ENCODE data around the gene ECEL1.
"Not testable (repeated sequence)": the region's sequence is repeated elsewhere in the genome, so short reads cannot be mapped to it uniquely, and the experiment has no call there.

Gene ECEL1, protein sequence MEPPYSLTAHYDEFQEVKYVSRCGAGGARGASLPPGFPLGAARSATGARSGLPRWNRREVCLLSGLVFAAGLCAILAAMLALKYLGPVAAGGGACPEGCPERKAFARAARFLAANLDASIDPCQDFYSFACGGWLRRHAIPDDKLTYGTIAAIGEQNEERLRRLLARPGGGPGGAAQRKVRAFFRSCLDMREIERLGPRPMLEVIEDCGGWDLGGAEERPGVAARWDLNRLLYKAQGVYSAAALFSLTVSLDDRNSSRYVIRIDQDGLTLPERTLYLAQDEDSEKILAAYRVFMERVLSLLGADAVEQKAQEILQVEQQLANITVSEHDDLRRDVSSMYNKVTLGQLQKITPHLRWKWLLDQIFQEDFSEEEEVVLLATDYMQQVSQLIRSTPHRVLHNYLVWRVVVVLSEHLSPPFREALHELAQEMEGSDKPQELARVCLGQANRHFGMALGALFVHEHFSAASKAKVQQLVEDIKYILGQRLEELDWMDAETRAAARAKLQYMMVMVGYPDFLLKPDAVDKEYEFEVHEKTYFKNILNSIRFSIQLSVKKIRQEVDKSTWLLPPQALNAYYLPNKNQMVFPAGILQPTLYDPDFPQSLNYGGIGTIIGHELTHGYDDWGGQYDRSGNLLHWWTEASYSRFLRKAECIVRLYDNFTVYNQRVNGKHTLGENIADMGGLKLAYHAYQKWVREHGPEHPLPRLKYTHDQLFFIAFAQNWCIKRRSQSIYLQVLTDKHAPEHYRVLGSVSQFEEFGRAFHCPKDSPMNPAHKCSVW

DNA sequence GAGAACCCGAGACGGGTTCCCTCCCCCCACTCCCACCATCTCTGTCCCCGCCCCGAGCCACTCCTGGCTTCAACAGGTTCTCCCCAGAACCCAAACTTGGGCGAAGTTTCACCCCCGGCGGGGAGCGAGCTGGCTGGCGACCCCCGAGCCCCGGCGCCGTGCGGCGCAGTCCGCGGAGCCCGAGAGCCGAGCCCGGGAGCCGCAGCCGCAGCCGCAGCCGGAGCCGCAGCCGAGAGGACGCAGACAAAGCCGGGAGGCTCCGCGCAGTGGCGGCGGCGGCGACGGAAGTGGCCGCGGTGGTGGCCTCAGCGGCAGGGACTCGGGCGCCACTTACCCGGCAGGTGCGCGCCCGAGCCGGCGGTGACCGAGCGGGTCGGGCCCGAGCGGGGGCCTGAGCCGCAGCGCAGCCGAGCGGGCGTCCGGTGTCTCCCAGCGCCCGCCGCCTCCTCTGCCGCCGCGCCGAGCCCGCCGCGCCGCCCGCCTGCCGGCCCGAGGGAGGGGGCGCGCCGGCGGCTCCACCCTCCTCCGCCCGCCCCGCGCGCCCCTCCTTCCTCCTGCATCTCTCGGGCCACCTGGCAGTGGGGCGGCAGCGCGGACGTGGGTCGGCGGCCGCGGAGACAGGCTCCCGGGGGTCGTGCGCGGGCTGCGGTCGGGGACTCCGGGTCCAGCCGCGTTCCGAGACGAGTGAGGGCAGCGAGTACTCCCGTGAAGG, at the start of gene ECEL1:
Gene ECEL1, minus strand, starts transcription at position 450 of the 712 bp plus-strand sequence. CDS start 1,181 bp downstream, outside the sequence.
- peak; percentile 19 for DNase-seq

DNA sequence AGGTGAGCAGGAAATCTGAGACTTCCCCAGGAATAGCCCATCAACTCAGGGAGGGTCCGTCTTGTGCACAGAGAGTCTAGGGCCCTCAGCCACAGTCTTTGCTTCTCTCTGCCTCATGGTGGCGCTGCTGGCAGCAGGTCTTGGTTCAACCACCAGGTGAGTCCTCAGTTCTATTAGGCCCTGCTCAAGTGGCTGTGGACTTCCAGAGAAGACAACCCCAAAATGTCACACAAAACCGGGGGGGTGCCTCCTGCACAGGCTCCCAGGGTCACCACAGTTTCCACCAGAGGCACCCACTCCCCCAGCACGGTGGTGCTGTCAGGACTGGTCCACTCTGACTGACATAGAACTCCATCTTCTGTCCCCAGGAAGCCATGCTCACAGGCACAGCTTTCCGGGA, 49.4 kb upstream of the ECEL1 start:
- DNase-seq = no peak

DNA sequence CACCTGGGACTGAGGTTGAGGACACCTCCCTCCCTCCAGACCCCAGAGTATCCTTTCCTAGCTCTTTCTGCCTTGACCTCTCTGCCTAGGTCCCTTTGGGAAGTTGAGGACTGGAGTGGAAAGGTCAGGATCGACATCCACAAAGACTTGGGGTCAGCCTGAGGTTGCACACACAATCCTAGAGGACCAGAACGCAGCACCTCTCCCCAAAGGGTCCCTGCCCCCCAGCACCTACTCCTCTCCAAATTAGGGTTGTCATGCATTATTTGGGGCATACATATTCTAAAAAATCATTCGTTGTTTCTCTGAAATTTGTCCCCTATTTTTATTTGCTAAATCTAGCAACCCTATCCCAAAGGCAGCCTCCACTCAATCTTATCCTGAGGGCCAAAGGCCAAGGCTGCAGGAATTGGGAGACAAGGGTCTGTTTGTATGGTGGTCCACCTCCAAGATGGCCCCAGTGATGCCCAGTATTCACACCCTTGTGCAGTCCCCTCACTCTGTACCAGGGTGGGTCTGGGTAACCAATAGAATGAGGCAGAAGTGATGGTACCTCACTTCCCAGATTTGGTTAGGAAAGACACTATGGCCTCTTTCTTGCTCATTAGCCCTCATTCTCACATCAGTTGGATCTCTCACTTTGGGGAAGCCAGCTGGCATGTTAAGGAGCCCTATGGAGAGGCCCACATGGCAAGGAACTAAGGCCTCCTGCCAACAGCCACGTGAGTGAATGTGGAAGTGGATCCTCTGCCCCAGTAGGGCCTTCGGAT, 48.3 kb upstream of the ECEL1 start:
- DNase-seq = no peak

DNA sequence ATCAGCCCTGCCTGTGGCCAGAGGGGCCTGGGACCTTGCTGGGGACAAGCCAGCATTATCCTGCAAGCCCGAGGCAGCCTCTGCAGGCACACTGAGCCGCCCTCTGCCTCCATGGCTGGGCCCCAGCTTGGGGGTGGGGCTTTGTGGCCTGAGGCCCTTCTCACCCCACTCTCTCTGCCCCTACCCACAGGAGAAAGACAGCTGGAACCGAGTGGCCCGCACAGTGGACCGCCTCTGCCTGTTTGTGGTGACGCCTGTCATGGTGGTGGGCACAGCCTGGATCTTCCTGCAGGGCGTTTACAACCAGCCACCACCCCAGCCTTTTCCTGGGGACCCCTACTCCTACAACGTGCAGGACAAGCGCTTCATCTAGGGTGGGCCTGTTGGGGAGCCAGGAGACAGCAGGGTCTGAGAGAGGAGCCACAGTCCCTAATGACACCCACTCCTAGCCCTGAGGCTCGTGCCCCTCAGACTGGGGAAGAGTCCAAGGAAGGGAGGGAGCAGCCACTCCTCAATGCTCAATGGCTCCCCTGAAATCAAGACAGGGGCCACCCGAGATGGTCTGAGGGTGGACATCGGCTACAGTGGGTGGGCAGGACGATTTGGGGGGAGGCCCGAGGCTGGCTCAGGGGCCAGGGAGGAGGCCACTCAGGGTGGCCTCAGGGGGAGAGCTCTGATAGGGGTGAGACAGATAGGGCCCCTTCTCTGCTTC, 47.5 kb upstream of the ECEL1 start:
- DNase-seq = no peak

DNA sequence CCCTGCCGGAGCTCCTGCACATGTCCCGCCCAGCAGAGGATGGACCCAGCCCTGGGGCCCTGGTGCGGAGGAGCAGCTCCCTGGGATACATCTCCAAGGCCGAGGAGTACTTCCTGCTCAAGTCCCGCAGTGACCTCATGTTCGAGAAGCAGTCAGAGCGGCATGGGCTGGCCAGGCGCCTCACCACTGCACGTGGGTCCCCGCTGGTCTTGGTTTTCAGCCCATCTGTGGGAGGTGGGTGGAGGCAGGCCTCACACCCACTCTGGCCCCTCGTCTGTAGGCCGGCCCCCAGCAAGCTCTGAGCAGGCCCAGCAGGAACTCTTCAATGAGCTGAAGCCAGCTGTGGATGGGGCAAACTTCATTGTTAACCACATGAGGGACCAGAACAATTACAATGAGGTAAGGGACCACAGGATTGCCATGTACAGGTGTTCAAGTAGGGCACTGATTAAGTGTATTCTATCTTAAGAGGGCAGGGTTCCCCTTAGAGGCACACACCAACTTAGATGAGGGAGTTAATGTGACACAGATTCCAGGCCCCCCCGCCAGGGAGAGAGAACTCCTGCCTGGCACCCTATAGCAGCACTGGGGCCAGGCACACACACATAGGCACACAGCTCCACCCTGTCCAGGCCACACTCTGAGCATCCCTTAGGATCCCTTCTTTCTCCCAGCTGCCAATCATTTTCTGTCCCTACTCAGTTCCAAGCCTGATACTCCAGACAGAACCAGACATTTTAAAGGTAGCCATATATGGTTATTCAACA, 46.5 kb upstream of the ECEL1 start:
- no peak for DNase-seq

DNA sequence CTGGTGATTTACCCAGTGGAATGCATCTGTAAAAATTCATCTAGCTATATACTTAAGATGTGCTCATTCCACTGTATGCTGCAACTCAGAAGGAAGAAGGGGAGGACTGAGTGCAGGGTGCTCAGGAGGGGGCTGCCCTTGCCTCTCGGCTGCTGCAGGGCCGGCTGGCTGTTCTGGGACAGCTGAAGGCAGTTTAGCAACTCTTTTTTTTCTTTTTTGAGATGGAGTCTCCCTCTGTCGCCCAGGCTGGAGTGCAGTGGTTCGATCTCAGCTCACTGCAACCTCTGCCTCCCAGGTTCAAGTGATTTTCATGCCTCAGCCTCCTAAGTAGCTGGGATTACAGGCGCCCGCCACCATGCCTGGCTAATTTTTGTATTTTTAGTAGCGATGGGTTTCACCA, 45.2 kb upstream of the ECEL1 start:
- DNase-seq = not testable (repeated sequence)

DNA sequence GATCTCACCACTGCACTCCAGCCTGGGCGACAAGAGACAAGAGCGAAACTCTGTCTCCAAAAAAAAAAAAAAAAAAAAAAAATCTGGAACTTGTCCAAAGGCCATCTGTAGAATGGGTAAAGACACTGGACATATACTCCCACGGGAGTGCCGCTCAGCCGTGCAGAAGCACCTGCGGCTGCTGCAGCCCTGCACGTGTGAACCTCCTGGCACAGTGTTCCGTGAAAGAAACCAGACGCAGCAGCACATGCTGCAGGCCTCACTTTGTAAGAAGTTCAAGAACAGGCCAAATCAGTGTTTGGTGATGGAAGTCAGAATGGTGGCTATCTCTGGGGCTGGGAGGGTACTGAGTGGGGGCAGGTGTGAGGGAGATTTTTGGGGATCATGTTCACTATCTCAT, 44.8 kb upstream of the ECEL1 start:
- no peak for DNase-seq

DNA sequence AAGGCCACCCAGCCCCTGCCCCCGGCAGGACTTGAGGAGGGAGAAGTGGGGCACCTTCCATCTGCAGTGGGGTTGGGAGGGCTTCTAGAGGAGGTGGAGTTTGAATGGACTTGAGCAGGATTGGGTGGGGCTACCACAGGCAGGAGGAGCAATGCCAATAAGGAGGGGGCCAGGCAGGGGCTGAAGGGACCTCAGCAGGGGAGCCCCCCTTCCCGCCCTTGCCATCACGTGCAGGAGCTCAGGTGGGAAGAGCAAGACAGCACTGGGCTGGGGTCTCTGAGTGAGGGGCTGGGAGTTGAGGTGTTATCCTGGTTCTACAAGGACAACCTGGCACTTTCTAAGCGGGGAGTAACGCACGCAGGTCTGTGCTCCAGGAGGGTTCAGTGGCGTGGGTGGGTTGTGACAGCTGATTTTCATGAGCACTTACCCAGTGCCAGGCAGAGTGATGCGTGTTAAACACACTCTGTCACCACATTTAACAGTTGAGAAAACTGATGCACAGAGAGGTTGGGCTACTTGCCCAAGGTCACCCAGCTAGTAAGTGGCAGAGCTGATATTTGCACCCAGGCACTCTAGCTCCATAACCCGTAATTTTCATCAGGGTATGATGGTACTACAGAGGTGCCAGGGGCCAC, 43.1 kb upstream of the ECEL1 start:
- DNase-seq = no peak

DNA sequence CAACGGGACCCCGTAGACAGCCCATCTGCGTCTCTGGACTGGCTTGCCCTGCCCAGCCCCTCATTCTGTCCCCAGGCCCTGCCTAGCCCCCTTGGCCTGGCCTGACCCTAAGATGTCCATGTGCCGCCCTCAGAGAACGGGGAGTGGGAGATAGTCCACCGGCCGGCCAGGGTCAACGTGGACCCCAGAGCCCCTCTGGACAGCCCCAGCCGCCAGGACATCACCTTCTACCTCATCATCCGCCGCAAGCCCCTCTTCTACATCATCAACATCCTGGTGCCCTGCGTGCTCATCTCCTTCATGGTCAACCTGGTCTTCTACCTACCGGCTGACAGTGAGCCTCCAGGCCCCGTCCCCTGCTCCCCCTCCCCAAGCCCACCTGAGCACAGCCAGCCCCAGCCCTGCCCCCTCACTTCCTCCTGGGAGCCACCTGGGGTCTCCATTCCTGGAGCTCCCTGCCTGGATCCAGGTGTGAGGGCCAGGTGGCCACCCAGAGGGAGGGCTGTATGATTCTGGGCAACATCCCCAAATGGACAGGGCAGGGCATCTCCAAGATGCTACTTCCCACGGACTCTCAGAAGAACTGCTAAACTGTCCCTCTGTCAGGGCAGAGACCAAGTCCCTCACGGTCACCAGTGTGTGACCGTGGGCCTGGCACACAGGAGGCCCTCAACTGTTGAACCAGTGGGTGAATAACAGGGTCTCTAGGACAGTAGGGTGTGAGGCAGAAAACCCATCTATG, 42.3 kb upstream of the ECEL1 start:
- no peak for DNase-seq

DNA sequence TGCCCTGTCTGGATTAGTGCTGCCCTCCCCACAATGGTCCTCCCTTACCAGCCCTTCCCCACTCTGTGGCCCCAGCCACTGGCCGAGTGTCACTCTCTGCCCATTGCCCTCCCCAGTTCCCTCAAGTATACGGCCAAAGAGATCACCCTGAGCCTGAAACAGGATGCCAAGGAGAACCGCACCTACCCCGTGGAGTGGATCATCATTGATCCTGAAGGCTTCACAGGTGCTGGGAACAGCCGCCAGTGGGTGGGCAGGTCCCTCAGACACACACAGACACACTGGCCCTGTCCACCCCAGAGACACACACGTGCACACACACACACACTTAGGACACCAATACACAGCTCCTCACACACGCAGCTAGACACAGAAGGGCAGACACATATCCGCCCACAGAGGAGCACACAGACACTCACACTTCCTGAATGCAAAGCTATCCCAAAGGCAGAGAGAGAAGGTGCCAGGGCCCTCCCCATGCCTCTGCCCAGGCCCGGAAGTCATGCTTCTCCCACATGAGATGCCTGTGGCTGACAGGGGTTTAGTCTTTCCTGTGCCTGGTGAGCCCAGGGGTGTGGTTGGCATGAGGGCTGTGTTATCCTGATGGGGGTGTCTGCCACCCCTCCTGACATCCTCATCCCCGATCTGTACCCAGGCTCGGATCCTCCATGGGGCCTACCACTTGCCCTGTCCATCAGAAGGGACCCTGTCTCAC, 41.3 kb upstream of the ECEL1 start:
- DNase-seq = no peak

DNA sequence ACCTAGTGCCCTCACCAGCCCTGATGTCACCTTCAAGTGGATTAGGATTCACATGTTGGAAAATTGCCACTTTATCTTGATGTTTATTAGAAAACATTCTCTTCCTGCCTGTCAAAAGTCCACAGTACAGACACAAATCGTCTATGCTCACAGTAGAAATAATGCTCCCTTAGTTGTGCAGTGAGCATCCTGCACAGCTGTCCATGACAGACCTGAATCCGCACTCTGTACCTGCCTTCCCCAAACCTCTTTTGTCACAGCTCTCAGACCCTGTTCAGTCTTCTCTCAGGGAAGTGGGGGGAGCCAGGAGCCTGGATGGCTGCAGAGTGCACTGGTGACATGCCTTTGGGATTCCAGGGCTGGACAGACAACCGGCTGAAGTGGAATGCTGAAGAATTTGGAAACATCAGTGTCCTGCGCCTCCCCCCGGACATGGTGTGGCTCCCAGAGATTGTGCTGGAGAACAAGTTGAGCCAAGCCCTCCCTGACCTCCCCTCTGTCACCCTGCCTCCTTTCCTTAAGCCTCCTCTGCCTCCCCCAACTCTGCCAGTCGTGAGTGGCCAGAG, 40.4 kb upstream of the ECEL1 start:
- no peak for DNase-seq

DNA sequence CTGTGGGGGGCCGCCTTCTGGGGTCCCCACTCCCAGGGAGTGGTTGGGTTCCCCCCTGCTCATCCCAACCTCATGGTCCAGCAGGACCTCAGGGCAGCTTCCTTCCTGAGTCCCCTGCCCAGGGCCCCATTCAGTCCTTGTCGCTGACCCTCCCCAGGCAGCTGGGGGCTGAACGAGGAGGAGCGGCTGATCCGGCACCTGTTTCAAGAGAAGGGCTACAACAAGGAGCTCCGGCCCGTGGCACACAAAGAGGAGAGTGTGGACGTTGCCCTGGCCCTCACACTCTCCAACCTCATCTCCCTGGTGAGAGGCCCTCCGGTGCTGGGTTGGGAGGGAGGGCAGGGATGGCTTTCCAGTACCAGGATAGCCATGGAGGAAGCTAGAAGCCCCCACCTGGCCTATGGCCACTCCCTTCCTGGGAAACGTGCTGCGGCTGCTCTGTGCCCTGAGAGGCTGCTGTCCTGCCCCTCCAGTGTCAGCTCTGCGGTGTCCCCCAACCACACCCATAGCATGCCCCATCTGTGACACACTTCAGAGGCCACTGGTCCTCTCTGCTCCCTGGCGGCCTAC, 38.8 kb upstream of the ECEL1 start:
- no peak for DNase-seq

DNA sequence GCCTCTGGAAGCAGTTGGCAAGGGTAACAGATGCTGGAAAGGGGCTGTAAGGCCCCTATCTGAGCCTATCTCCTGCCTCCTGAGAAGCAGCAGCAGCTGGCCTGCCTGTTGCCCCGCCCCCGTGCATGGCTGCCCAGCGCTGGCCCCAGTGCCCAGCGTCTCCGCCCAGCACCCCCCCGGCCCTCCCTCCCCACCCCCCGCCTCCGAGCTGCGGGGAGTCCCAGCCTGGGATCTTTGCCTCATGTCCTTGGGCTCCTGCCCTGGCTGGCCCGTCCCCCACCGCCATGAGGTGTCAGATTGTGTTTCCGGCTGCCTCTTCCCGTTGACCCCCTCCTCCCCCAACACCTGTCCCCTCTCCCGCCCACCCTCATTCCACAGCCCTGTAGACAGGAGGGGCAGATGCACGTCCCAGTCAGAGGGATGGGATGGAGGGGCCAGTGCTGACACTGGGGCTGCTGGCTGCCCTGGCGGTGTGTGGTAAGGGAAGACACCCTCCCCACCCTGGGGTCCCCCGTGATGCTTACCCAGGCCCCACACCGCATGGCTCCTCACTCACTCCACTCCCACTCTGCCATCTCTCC, 38.2 kb upstream of the ECEL1 start, which contains the start of gene CHRND:
Gene CHRND, plus strand, starts transcription at position 370 of the 581 bp plus-strand sequence. Its CDS starts 56 bp downstream, at position 426.
- peak; percentile 34 for DNase-seq

DNA sequence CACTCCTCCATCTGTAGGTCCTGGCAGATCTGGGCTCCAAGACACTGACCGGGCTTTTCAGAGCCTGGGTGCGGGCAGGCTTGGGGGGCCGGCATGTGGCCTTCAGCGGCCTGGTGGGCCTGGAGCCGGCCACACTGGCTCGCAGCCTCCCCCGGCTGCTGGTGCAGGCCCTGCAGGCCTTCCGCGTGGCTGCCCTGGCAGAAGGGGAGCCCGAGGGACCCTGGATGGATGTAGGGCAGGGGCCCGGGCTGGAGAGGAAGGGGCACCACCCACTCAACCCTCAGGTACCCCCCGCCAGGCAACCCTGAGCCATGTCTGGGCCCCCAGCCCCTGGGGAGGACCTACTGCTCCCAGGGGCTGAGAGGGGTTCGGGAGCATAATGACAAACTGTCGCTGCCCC, 37.6 kb upstream of the ECEL1 start:
- no peak for DNase-seq

DNA sequence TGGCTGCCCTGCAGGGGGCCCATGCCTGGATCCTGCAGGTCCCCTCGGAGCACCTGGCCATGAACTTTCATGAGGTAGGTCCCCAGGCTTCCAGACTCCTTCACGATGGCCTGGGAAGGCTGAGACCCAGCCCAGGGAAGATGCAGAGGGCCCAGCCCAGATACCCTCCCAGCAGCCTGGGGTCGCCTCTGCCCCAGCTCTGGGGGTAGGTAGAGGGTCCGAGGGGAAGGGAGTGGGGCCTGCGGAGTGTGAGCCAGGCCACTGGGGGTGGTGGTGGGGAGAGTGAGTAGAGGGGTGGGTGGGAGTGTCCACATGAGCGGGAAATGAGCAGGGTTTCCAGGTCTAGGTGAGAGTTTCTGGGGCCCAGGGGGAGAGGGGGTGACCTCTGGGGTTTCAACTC, 37.1 kb upstream of the ECEL1 start:
- DNase-seq = no peak

DNA sequence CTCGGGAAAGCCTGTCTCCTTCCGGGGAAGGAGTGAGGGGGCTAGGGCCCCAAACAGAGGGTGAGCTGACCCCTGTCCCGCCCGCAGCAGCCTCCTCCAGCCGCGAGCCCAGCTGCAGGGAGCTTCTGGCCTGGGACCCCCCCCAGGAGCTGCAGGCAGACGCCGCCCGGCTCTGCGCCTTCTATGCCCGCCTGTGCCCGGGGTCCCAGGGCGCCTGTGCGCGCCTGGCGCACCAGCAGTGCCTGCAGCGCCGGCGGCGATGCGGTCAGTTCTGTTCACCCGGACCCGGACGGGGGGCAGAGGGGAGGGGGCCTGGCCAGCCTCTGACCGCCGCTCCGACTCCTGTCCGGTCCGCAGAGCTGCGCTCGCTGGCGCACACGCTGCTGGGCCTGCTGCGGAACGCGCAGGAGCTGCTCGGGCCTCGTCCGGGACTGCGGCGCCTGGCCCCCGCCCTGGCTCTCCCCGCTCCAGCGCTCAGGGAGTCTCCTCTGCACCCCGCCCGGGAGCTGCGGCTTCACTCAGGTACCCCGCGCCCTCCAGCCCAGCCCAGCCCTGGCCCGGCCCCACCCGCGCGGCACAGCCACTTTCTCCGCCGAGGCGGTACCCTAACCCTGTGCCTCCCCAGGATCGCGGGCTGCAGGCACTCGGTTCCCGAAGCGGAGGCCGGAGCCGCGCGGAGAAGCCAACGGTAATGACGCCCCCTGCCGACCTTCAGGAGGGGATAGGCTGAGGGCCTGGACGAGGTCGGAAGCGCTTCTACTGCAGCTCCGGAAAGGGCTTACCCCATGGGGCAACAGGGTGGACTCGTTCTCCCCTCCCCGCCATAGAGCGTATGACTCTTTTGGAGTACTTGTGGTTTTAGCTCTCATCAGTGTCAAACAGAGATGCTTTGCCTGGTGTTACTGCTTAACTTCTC, 36.3 kb upstream of the ECEL1 start:
- peak; percentile 29 for DNase-seq

DNA sequence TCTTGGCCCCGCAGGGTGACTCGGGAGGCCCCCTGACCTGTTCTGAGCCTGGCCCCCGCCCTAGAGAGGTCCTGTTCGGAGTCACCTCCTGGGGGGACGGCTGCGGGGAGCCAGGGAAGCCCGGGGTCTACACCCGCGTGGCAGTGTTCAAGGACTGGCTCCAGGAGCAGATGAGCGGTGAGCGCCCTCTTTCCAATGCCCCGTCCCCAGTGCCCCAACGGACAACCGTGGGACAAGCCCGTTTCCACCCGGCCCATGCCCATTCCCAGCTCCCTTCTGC, 35.7 kb upstream of the ECEL1 start:
- no peak for DNase-seq
